ENCODE measurements around the gene TENM3. TPM values are rescaled to one million over a fixed set of nuclear protein-coding genes. Genes with fewer than 3 reads are reported as not detected.

Gene TENM3
- total RNA-seq, 3 donors from 2014 or later: 0.58 to 19.2 (median 0.70) TPM

- Histone ChIP-seq H3K9me3 (no peaks in the 10 kb centered on the region), H3K4me1 (ENCODE audit: low read depth) (no peaks in the 10 kb centered on the region), H3K4me3 (no peak overlapping the region), H3K36me3 (ENCODE audit: low read depth) (no peaks in the 10 kb centered on the region)
- intact Hi-C loops (cut with DNase I, micrococcal nuclease): no loop called here
- TF ChIP-seq CTCF (IDR thresholded peaks at IDR 0.05): no peak
- DNase-seq (no peak), ATAC-seq (no peak)
Observed at GRCh38 chr4:182510836-182511235, 267.6 kb downstream of the TENM3 start.

GRCh38 chr4:182513587-182514291 lies 270.5 kb downstream of the TENM3 start:
- intact Hi-C loops (cut with DNase I, micrococcal nuclease): no loop called here
- H3K4me3 ChIP-seq: no peak overlapping the region

GRCh38 chr4:182518421-182518820 lies 275.2 kb downstream of the TENM3 start:
- ATAC-seq (no peak), DNase-seq (no peak)
- no peak for TF ChIP-seq CTCF (IDR thresholded peaks at IDR 0.05)
- Histone ChIP-seq H3K4me1 (ENCODE audit: low read depth) (no peaks in the 10 kb centered on the region), H3K4me3 (no peak overlapping the region), H3K36me3 (ENCODE audit: low read depth) (no peaks in the 10 kb centered on the region), H3K9me3 (no peaks in the 10 kb centered on the region)
- intact Hi-C loops (cut with DNase I, micrococcal nuclease): no loop called here

More at GRCh38 chr4:182513587-182514291, 270.5 kb downstream of the TENM3 start:
- Histone ChIP-seq H3K36me3 (ENCODE audit: low read depth) (no peaks in the 10 kb centered on the region), H3K9me3 (no peaks in the 10 kb centered on the region), H3K4me1 (ENCODE audit: low read depth) (no peaks in the 10 kb centered on the region)
- ATAC-seq: no peak
- TF ChIP-seq CTCF (IDR thresholded peaks at IDR 0.05): no peak
- no peak for DNase-seq

GRCh38 chr4:182519528-182519927 lies 276.3 kb downstream of the TENM3 start:
- Histone ChIP-seq H3K4me1 (ENCODE audit: low read depth) (no peaks in the 10 kb centered on the region), H3K36me3 (ENCODE audit: low read depth) (no peaks in the 10 kb centered on the region), H3K9me3 (no peaks in the 10 kb centered on the region), H3K4me3 (no peak overlapping the region)
- DNase-seq (no peak), ATAC-seq (no peak)
- no peak for TF ChIP-seq CTCF (IDR thresholded peaks at IDR 0.05)
- intact Hi-C loops (cut with DNase I, micrococcal nuclease): no loop called here

- DNase-seq (no peak), ATAC-seq (no peak)
- Histone ChIP-seq H3K4me3 (no peak overlapping the region), H3K4me1 (ENCODE audit: low read depth) (no peaks in the 10 kb centered on the region), H3K36me3 (ENCODE audit: low read depth) (no peaks in the 10 kb centered on the region), H3K9me3 (no peaks in the 10 kb centered on the region)
- intact Hi-C loops (cut with DNase I, micrococcal nuclease): no loop called here
- TF ChIP-seq CTCF (IDR thresholded peaks at IDR 0.05): no peak
Observed at GRCh38 chr4:182521011-182521410, 277.8 kb downstream of the TENM3 start.

Data from mucosa of descending colon (tissue), 3 donors.